ENCODE data around the gene CDC40. TPM values are rescaled to one million over a fixed set of nuclear protein-coding genes. Genes with fewer than 3 reads are reported as not detected.
A peak's percentile ranks its signal among the peaks of the same experiment; 100 is the strongest.

CDC40 gene
- total RNA-seq, result 30.0 TPM

DNA sequence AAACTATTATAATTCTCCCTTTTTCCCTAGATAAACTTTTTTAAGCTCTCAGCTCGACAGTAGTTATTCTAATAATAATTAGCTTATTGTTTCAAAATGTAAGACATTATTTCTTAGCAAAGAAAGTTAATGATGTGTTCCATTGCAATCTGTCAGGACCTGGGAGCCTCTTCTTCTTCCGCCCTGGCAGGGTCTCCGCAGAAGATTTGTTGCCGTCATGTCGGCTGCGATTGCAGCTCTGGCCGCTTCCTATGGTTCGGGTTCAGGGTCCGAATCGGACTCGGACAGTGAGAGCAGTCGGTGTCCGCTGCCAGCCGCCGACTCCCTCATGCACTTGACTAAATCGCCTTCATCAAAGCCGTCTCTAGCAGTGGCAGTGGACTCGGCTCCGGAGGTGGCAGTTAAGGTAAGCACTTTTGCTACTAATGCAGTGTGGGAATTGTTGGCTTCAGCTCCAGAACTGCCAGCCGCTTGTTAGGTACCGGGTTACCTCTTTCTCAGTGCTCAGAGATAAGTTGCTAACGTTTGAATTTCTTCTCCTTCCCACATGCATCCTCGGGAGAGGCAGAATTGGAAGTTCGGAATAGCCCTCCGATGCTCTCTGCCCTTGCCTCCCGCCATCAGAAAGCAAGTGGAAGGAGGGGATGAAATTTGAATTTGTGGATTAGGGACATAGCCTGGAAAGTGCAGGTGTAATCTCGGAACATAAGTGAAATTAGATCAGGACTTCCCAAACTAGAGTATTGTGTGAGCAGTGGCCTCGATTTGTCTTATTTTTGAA lies at the start of gene CDC40:
CDC40 (plus strand) TSS at position 200 of the 781 bp plus-strand sequence; CDS start at position 218, 18 bp downstream.
- no peak for DNase-seq

DNA sequence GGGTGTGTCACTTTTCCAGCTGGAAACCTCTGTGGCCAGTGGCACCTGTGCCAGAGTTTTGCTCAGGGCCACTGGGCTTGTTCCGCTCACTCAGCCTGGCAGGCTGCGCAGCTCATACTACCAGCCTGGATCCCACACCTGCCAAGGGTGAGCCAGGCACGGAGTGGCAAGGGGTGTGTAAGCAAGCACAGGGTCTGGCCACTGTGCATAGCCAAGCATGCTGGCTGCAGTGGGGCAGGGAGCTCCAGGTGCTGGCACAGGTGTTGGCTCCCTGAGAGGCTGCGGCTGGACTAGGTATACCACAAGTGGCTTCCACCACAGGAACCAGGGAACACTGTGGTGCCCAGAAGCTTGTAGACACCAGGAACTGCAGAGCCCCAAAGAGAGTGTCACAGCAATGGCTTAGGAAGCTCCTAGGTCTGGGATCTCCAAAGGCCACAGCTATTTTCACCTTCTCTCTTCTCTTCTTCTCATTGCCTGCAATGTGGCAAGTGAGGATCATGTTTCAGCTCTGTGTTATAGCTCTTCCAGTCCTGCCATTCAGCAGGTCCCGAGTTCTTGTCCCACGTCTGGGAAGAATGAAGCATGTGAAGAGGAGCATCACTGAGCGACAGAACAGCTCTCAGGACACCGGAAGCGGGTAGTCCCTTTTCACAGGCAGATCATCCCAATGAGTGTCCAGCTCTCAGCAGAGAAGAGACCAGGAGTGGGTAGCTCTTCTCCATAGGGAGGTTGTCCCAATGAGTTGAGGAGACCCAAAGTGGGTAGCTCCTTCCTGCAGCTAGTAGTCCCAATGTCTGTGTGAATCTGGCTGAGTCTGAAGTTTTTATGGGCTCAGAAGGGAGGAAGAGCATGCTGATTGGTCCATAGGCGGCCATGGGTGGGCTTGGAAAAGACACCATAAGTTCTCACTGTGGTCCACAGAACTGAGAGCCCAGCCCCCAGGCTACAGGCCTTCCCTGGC lies 42.0 kb upstream of the CDC40 start:
- DNase-seq, result no peak

DNA sequence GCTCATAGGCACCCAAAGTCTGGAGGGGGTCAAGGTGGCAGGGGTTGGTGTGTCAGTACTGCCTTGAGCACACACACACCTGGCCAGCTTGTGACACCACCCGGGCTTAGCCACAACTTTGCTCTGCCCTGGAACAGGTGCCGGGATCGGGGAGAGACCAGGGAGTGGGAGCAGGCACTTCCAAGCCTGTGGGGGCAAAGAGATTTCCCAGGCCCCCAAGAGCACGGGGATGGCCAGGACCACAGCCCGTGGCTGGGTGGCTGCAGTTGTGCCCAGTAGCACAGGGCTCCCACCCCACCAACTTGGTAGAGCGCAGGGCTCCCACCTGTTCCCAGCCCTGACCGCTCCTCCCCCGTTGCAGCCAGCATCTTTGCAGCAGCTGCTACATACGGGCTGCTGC lies 41.2 kb upstream of the CDC40 start:
- no peak for DNase-seq

DNA sequence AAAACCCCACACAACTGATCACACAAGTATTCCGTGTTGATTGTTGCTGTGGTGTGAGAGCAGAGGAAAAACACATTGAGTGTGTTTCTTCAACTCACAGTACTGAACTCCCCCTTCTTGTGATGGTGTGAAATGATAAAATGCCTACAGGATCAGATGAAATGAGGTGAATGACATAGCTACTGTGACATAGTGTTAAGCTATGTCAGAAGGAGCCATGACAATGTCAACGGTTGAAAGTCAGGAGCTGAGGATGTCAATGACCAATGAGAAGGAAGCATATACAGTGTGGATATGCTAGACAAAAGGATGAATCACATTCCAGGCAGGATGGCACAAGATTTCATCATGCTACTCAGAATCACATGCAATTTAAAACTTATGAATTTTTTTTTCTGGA lies 39.6 kb upstream of the CDC40 start:
- DNase-seq, result no peak

DNA sequence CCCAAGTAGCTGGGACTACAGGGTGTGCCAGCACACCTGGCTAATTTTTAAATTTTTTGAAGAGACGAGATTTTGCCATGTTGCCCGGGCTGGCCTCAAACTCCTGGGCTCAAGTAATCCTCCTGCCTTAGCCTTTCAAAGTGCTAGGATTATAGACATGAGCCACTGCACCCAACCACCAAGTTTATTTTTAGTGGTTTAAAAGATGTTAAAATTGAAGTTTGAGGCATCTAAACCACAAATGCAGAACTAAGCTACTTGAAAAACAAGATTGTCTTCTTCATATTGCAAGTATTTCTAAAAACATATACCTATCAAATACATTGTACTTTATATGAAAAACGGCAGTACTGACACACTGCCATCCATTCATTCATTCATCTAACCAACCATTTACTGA lies 32.4 kb upstream of the CDC40 start:
- no peak for DNase-seq

DNA sequence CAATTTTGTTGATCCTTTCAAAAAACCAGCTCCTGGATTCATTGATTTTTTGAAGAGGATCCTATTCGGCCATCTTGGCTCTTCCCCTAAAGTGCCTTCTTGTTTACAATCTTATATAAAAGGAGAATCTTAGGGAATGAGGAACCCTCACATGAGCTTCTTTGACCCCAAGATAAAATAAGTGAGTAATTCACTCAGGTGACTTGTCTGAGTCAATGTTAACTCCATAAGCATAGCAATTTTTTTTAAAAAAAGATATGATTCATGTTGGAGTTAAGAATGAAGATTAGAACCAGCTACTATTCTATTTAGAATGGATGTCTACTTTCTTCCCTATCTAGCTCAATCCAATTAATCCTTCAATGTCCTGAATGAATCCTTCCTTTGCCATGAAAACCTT lies 21.7 kb upstream of the CDC40 start:
- DNase-seq, result no peak

DNA sequence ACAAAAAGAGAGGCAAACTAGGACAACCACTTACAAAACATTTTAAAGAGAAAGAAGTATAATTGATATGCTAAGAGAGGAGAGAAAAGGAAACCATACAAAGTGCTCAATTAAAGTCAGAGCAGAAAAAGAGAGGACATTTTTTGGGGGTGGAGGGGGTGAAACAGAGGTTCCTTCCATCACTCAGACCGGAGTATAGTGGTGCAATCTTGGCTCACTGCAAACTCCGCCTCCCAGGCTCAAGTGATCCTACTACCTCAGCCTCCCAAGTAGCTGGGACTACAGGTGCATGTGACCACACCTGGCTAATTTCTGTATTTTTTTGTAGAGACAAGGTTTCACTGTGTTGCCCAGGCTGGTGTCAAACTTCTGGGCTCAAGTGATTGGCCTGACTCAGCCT lies 10.1 kb upstream of the CDC40 start:
- DNase-seq, result no peak

DNA sequence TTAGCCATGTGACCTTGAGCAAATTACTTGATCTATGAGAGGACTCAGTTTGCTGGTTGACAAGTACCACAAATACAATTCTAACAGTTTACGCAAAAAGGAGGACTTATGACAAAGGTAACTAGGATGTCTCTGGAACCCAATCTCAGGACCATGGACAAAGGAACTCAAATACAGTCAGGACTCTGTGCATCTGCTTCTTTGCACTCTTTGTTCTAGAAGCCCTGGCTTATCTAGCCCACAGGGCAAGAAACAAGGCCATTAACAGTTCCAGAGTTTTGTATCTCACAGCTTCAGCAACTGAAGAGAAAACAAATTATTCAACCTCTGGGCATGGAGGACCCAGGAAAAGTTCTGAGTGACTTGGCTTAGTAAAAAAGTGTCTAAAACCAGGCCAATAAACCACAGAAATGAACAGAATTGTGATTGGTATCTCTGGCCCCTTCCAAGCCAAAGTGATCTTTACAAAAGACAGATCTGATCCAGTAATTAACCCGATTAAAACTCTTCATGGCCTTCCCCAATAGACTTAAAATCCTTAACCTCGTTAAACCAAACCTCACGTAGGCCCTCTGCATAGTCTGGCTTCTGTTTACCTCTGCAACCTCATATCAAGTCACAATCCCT lies 6.6 kb upstream of the CDC40 start:
- peak; percentile 1 for DNase-seq

DNA sequence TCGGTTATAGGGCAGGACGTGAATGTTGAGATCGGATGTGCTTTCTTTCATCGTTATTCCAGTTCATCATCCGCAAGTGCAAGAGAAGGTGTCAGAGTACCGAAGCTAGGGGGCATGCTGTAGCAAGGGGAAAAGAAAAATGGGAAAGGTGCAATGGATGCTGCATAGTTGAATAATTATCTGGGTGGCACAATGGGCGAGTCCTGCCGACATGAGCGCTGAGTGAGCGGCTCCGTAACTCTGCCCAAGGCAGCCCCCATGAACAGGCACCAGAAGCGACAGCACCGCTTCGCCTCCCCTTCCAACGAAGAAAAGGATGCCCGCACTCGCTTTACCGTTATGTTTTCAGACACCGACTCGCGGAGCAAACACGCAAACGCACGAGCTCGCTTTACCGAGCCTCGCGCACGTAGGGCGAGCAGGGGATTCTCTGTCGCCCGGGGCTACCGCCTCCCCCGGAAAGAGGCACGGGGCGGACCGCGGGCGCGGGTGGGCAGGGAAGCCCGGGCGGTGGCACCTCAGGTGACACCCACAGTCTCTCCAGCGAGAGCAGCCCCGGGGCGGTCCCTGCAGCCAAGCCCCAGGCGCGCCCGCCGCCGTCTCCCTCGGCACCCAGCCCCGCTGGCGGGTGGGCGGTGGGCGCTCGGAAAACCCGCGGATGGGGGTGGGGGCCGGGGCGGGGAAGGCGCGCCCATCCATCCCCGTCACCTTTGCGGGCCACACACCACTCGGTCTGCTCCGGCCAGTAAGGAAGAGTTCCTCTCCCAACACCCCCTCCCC lies 1.4 kb upstream of the CDC40 start:
- peak; percentile 77 for DNase-seq

DNA sequence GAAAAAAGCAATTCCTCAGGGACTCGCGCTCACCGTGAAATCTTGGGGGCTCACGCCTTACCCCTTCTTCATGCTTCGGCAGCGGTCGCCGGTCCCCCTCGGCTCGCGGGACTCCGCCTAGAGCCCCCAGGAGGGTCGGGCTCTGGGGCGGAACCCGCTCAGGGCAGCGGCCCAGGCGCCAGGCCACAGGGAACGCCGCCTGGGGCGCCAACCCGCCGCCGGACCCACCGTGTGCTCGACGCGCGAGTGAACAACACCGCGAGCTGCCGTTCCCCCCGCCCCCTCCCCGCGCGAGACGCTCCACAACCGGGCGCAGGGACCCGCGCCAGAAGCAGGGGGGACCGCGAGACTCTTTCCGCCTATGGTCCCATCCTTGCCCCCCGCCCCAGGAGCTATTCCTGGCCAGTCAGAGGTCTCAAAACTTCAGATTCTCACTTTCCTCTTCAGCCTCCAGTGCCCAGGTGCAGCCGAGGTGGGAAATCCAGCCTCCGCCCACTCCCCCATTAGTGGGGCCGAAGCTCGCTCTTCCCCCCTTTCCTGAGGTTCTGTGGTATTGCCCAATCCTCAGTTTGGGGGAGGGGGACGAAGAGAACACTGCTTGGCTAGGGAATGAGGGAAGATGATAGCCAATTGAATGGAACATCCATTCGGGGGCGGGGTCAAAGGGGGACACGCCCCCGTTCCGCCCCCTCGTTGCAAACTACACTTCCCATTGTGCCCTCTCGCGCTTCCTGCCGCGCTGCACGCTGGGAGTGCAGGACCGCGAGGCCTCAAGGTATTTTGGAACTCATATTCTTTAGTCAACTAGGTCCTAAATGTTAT lies 610 bp upstream of the CDC40 start, which contains the start of gene WASF1:
WASF1 (minus strand) TSS at position 265 of the 822 bp plus-strand sequence. CDS start 52,069 bp downstream, outside the sequence.
- DNase-seq, result peak; percentile 99

DNA sequence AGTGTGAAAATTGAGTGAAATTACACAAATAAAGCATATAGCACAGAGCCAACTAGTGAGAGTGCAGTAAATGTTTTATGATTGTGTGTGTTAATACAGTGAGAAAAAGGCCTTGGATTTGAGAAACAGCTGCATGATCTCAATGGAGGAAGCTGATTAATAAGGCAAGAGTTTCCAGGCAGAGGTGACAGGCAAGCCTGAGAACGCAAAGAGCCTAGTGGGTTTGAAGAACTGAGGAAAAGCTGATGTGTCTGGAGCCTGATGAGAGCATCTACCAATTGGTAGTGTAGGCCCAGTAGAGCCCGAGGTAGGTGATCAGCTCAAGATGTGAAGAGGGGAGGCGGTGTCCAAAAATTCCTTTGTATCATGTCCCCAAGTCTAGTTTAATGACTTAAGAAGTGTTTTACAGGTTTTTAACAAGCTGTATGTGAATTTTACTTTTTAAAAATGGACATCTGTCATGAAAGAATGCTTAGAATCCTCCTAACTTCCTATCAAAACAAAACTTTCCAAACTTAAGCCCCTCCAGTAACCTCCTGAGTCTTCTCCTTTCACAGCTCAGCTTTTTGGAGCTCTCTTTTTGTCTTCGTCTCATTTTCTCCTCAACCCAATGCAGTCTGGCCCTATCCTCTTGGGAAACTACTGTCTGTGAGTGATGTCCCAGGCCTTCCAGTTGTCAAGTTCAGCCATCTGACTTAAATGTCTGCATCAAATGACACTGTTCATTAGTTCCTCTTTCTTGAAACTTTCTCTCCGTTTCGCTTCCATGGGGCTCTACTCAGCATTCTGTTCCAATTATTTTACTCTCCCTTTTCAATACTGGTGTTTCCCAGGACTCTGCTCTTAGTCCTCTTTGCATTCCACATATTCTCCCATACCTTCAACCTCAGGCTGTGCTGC lies 1.2 kb downstream of the CDC40 start:
- no peak for DNase-seq

DNA sequence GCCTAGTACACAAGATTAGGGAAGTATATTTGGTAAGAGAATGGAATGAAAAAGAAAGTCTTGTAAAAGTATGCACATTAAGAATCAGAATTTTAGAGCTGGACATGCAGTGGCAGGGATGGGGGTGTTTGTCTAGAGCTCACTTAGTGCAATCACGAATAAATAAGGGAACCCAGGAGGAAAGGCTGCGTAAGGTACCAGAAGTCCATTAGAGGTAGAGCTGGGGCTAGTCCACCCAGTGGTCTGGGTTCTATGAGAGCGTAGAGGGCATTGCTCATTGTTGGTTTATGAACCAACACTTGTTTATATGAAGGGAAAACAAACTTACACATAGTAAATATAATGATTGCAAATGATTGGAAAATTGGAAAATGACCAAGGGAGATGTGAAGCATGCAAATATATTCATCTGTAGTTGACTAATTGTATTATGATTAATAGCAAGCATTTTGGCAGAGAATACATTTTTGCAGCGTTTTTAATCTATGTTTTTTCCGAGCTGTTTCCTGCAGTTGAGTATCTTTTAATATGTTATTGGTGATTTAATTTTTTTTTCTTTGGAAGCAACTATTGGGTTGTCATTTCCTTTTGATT lies 3.2 kb downstream of the CDC40 start:
- no peak for DNase-seq

DNA sequence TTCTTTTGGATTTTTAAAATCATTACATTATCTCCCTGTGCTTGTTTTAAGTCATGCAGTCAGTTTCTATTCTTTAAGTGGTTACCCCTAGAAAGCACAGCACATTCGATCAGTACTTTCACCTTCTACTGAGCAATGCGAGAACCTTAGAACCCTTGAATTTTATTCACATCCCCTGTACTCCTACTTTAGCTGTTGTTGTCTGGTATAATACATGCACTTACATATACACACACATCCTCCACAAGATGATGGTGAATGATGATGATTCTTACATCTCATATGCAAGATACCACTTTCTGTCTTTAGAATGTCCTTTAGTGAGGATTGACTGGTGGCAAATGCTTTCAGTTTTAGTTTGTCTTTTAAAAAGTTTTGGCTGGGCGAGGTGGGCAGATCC lies 5.7 kb downstream of the CDC40 start:
- DNase-seq, result no peak

DNA sequence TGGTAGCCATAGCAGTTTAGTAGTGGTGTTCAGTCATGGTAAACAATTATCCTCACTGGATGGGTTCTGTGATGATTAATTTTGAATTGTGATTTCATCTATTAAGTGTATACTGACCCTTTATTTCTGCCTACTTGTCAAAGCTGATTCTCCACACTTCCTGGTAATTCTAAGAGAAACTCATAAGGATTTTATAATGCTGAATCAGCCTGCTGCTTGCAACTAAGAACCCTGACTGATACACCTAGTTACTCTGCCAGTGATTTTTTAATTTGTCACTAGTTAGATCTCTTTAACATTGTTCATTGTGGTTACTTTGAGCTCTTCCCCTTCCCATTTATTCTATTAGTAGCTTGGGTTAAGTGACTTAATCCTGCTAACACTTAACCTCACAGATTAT lies 8.6 kb downstream of the CDC40 start:
- DNase-seq, result no peak

DNA sequence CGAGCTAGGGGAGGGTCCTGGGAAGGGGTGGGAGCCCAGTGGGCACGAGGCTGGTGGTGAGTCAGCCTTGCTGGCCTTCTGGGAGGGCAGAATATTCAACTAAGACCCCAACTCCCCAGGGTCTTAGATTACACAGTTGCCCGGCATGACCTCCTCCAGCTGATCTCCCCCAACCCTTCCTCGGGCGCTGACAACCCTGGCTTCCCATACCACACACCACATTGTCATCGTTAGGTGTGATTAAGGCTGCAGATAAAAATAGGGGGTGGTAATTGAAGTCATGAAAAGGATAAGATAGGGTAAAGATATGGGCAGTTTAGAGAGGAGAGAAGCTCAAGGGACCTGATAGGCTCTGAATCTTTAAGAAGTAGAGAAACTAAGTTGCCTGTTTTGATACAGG lies 10.5 kb downstream of the CDC40 start:
- DNase-seq, result no peak

DNA sequence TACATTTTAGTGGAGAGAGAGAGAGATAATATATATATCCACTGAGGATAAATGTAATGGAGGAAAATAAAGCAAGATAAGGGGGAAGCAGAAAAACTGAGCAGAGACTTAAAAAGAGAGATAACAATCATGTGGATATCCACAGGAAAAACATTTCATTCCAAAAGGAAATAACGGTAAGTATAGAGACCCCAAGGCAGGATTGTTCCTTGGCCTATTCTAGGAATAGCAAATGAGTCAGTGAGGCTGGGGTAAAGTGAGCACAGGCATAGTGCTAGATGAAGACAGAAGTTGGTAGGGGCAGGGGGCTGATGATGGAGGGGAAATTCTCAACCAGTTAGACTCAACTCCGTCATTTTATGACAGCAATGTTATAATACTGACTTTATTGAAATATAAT lies 11.2 kb downstream of the CDC40 start:
- DNase-seq, result no peak

DNA sequence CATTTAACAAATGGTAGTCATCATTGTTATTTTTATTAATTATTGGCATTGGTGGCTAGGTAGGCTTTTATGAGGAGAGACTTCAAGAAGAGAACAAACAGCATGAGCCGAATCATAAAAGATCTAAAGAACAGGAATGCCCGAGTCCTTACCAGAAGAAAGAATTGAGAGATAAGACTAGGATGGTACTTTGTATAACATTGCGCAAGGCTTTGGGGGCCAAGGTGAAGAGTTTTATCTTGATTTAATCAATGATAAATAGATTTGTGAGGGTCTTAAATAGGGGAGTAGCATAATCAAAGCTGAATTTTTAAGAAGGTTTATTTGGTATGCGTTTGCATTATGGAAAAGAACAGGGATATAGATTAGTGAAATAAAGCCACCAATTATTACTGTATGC lies 15.4 kb downstream of the CDC40 start:
- DNase-seq, result no peak

DNA sequence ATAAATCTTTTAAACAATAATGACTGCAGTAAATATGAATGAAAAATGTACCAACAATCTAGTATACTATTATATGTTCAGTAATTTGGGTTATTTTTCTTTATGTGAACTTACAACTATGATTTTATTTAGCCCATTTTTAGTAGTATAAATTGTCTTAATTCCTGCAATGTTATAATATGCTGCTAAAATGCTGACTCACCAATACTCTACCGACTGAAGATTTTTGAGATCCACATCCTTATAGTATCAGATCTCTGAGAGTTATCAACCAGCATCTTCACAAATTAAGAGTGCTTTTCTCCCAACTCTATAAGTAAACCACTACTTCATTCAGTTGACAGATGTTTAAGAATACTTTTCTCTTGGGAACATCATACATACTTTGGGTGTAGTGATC lies 16.6 kb downstream of the CDC40 start:
- no peak for DNase-seq

DNA sequence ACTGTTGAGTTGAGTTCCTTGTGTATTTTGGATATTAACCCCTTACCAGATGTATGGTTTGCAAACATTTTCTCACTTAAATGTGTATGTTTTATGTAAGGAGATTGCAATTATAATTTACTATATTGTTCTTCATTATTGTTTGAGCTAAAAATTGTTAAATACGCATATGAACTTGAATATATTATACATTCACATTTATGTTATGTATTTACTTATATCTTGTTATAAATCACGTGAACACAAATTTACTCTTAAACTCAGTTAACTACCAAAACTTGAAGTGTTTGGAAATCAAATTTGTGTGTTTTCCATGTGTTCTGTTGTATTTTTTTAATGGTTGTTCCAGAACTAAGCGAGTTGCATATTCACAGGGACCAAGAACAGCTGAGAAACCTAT lies 18.3 kb downstream of the CDC40 start:
- DNase-seq, result no peak
